Sciatic nerve (tissue), 2 donors: ENCODE results near the gene NFIX. TPM values are rescaled to one million over a fixed set of nuclear protein-coding genes. Genes with fewer than 3 reads are reported as not detected.

ENCODE experiments used
- ATAC-seq: fragments of 200-7000 bp; cut with Tn5 transposase; one replicate; pipeline ENCODE4 v1.9.1; 2020; ENCODE audit warnings: mild to moderate bottlenecking, moderate library complexity
- DNase-seq: peaks from one replicate; pipeline ENCODE4 v3.0.0-alpha.2; 2020; ENCODE audit warnings: low spot score
- intact Hi-C: fragments of 100-400 bp; cut with DNase I; formaldehyde crosslinking; loops from one replicate; pipeline ENCODE4 v1.14.2; 2022
- total RNA-seq: library from RNA; stranded (reverse); fragmentation: NEBNext Ultra II Directional; extraction: Animal tissue kit (Norgen Biotek cat#: 25700); gene quantifications from one replicate; pipeline ENCODE4 v1.2.1, GENCODE V29; 2021
- donor health status: DM: no; HTN: no; CAD: no.
- donor health status: DM: no; HTN: no; CAD: no.

Gene NFIX
- total RNA-seq, 1 donor from 2014 or later: 131 TPM

- ATAC-seq: peak; percentile 0
Observed at GRCh38 chr19:12984143-12984627, 11.1 kb upstream of the NFIX start.

GRCh38 chr19:12984683-12985048, 10.6 kb upstream of the NFIX start:
- intact Hi-C loops: loop anchor here (10.0 kb wide), 1 partner anchor 80 kb away; no protein-coding TSS in a partner anchor
- no peak for DNase-seq
- peak; percentile 2 for ATAC-seq

More at GRCh38 chr19:12984143-12984627, 11.1 kb upstream of the NFIX start:
- DNase-seq: no peak
- intact Hi-C loops: loop anchor here (10.0 kb wide), 1 partner anchor 81 kb away; no protein-coding TSS in a partner anchor

GRCh38 chr19:12985049-12985776, 10.1 kb upstream of the NFIX start:
- intact Hi-C loops: loop anchor here (10.0 kb wide), 1 partner anchor 80 kb away; no protein-coding TSS in a partner anchor
- DNase-seq (peak; percentile 83), ATAC-seq (peak; percentile 86)

GRCh38 chr19:12986726-12987125, 8.5 kb upstream of the NFIX start:
- intact Hi-C loops: loop anchor here (10.0 kb wide), 1 partner anchor 78 kb away; no protein-coding TSS in a partner anchor
- no peak for DNase-seq
- no peak for ATAC-seq

- ATAC-seq: no peak
- intact Hi-C loops: loop anchor here (10.0 kb wide), 1 partner anchor 78 kb away; no protein-coding TSS in a partner anchor
- no peak for DNase-seq
Observed at GRCh38 chr19:12987190-12987589, 8.1 kb upstream of the NFIX start.

GRCh38 chr19:12987781-12988180, 7.5 kb upstream of the NFIX start:
- no peak for DNase-seq
- no peak for ATAC-seq
- intact Hi-C loops: loop anchor here (10.0 kb wide), 1 partner anchor 77 kb away; no protein-coding TSS in a partner anchor

- intact Hi-C loops: no loop called here
- no peak for DNase-seq
- no peak for ATAC-seq
Observed at GRCh38 chr19:12990431-12990830, 4.8 kb upstream of the NFIX start.

GRCh38 chr19:12990853-12991252, 4.4 kb upstream of the NFIX start:
- intact Hi-C loops: no loop called here
- no peak for DNase-seq
- ATAC-seq: no peak

- intact Hi-C loops: no loop called here
- no peak for ATAC-seq
- DNase-seq: no peak
Observed at GRCh38 chr19:12991296-12991695, 4.0 kb upstream of the NFIX start.

- no peak for ATAC-seq
- intact Hi-C loops: no loop called here
- DNase-seq: no peak
Observed at GRCh38 chr19:12992729-12993128, 2.5 kb upstream of the NFIX start.

- ATAC-seq (no peak), DNase-seq (no peak)
- intact Hi-C loops: no loop called here
Observed at GRCh38 chr19:12993562-12993961, 1.7 kb upstream of the NFIX start.

GRCh38 chr19:12995596-12996405, 526 bp downstream of the NFIX start:
- ATAC-seq (no peak), DNase-seq (peak; percentile 68)
- intact Hi-C loops: no loop called here

- ATAC-seq (peak; percentile 33), DNase-seq (peak; percentile 60)
- intact Hi-C loops: no loop called here
Observed at GRCh38 chr19:12996406-12997094, 1.3 kb downstream of the NFIX start.

GRCh38 chr19:12997179-12997966, 2.1 kb downstream of the NFIX start:
- DNase-seq (no peak), ATAC-seq (no peak)
- intact Hi-C loops: no loop called here

GRCh38 chr19:12997967-12998940, 3.0 kb downstream of the NFIX start:
- intact Hi-C loops: no loop called here
- DNase-seq: no peak
- peak; percentile 2 for ATAC-seq

- intact Hi-C loops: no loop called here
- peak; percentile 57 for DNase-seq
- ATAC-seq: no peak
Observed at GRCh38 chr19:13001166-13001501, 5.9 kb downstream of the NFIX start.

GRCh38 chr19:13001502-13002165, 6.4 kb downstream of the NFIX start:
- intact Hi-C loops: no loop called here
- DNase-seq (peak; percentile 66), ATAC-seq (peak; percentile 58)
